Activated CD8-positive, alpha-beta memory T cell treated with anti-CD3 and anti-CD28 coated beads for 24 hours (primary cell): ENCODE data around the gene ABL2.
A peak's percentile ranks its signal among the peaks of the same experiment; 100 is the strongest.

ENCODE experiments used
- DNase-seq: peaks from one replicate; pipeline ENCODE4 v3.0.0-alpha.2; 2020

ABL2 gene

DNA sequence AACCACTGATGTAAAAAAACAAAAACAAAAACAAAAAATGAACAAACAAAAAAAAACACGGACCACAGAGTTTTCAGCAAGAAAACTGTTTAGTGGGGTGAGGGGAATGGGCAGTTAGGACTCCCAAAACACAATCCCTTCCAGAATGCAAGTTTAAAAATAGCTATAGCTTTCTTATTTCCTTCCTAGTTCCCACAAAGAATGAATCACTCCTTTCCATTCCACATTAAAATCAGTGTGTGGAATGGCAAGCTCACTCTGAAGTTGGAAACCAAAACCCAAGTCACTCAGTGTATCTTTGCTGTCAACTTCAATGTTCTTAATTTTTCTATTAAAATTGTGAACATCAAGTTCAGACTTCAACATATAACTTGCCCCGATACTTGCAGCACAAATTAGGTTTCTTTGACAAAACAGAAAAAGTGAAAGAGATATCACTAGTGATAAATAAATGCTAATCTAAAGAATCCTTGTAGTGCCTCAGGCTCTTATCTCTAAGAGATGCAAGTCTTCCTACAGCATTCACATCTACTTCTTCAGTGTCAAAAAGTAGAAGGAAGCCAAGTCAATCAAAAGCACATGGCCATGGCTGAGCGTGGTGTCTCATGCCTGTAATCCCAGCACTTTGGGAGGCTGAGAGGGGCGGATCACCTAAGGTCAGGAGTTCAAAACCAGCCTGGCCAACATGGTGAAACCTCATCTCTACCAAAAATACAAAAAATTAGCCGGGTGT is 102.1 kb downstream of the ABL2 start:
- DNase-seq, result no peak

GRCh38 chr1:179126338-179127060 is 103.0 kb downstream of the ABL2 start:
- no peak for DNase-seq

DNA sequence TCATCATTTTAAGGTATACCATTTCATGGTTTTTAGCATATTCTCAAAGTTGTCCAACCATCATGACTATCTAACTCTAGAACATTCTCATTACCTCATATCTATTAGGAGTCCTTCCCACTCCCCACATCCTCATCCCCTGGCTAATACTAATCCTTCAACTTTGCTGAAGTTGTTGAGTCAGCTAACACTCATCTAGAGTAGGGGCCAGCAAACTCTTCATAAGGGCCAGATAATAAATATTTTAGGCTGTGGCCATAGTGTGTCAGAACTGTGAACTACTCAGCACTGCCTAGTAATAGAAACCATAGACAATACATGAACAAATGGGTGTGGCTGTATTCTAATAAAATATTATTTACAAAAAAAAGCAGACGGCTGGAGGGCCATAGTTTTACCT is 104.6 kb downstream of the ABL2 start:
- no peak for DNase-seq

- DNase-seq, result no peak
Measured at GRCh38 chr1:179121159-179121938, 108.1 kb downstream of the ABL2 start.

DNA sequence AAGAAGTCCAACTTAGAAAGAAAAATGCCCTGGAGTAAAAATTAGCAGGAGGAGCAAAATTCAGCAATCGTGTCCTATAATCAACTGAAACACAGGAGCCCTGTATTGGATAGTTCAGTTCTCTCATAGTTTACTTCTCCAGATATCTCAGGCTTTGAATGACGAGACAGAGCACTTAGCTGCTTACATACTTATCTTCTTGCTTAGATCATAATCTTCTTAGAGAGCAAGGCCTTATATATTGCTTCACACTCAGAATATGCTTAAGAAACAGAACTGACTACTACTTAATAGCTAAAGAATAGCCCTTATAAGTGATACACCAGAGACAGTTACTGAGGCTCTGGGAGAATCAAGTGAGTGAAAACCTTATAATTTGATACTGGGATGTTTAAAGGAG is 108.7 kb downstream of the ABL2 start:
- no peak for DNase-seq

DNA sequence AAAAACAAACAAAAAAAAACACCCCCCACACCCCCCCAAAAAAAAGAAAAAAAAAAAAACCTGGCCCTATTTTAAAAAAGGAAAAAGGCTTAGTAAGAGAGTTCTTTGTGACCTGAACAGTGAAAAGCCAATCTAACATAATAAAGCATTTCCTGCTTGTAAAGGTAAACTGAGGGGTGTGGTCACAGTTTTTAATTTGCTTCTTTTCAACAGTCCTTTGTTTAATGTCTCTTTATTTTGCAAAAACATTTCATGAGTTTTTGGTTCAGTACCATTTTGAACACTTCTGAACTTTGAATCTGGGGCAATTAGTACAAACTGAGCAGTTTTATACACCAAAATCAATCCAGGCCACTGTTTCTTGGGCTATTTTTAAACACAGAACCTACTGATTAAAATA is 110.0 kb downstream of the ABL2 start:
- DNase-seq, result no peak

DNA sequence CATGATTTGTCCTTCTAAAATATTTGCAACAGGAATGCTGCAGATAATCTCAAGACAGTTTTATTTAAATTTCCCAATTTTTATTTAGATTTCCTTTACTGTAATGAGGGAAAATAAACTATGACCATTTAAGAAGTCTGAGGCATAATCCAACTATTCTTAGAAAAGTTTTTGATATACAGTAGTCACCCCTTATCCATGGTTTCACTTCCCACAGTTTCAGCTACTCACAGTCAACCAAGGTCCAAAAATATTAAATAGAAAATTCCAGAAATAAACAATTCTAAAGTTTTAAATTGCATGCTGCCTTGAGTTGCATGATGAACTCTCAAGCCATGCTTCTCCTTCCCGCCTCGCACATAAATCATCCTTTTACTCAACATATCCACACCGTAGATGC is 114.3 kb downstream of the ABL2 start:
- DNase-seq, result no peak

DNA sequence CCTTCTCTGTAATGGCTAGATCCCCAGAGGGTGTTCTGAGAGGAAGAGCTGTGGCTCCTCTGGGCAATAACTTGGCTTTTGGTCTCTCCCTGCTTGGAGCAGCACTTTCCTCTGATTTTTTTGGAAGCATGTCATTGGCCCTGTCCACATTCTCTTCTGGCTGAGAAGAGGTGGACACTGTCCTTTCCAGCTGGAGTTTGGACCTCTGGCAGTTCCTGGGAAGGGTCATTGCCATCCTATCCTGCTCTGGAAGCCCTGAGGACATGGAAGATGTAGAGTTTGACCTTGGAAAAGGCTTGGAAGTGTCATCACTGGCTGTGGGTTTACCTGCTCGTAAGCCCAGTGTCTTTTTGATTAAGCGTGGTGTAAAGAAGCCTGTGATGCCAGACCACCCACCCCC is 120.8 kb downstream of the ABL2 start:
- DNase-seq, result no peak

- no peak for DNase-seq
Measured at GRCh38 chr1:179107706-179108629, 121.5 kb downstream of the ABL2 start.

DNA sequence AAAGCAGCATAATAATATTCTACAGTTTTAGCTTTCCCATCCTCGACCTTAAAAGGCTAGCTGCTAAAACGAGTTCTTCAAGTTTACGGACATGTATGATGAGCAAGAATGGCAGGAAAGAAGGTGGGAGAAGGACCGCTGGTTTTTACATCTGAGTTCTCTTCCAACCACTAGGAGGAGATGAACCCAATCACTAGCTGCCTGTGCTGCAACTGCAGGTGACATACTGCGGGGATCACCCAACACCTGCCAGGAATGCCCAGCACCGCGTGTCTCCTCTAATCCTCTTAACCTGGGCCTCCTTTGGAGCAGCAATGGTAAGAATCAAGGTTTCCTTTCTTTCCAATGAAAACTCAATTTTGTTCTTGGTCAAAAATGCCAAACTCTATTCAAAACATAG is 124.1 kb downstream of the ABL2 start:
- DNase-seq, result peak; percentile 42

- peak; percentile 21 for DNase-seq
Measured at GRCh38 chr1:179104611-179105250, 124.7 kb downstream of the ABL2 start.

- DNase-seq, result no peak
Measured at GRCh38 chr1:179103999-179104398, 125.5 kb downstream of the ABL2 start.

DNA sequence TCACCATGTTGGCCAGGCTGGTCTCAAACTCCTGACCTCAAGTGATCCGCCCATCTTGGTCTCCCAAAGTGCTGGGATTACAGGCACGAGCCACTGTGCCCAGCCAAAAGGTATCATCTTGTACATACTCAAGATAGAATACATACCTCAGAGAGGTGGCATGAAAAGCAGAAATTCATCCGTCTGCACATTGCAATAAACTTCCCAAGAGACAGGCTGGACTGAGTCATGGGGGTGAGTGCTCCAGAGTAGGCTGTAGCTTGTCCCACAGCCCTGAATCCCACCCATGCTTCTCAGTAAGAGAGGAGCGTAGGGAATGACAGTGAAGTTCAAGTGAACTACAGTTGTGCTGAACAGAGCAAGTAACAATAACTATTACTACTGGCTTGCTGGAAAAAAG is 127.9 kb downstream of the ABL2 start:
- no peak for DNase-seq

DNA sequence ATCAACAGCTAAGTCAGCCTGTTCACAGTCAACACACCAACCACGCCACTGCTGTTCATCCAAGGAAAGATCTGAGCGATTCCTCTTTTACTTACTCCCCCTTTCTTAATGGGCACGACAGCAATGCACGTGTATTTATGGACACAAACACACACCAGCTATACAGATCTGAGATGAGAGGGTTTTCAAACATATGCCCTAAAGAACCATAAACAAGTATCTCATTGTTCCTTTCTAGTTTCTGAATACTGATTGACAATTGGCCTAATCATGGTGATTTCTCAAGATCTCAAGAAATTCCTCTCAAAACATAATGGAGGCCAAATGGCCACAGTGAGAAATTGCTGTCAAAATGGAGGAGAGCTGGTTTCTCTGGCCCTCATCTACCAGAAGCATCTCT is 129.6 kb downstream of the ABL2 start:
- no peak for DNase-seq

GRCh38 chr1:179095924-179096323 is 133.6 kb downstream of the ABL2 start:
- no peak for DNase-seq

DNA sequence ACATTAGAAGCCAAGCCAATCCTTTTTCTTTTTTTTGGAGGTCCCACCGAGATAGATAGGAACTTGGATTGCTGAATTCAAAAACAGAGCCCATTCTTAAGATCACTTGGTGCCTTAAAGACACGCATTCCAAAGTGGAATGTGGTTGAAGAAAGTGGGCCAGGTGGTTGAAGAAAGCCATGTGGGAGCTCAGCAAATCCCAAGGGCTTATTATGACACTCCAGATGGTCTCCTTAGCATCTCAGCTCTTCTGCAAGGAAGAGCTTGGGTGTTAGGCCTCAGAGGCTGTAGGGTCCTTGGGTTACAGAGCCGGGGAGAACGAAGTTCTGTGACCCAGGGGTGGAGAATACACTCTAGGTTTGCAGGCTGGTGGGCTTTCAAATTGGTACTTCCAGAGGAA is 134.1 kb downstream of the ABL2 start:
- no peak for DNase-seq

GRCh38 chr1:179094818-179095217 is 134.7 kb downstream of the ABL2 start:
- peak; percentile 33 for DNase-seq

DNA sequence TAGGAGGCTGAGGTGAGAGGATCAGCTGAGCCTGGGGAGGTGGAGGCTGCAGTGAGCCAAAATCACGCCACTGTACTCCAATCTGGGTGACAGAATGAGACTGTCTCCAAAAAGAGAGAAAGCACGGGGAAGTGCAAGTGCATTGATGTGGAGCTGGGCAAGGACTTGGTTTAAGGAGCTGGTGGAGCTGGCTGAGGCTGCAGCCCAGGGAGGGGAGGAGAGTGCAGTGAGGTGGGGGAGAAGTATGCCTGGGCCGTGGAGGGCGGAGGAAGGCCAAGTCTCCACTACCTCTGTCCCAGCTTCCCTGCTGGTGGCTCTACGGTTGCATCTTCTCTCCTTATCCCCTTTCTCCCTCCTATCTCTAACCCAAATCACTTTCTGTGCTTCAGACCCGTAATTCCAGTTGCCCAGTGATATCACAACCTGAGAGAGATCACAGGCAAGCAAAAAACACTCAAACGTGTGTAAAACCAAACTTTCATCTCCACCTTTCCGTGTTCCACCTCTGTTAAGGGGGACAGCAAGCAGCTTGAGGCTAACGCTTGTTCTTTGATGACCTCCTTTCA is 136.5 kb downstream of the ABL2 start:
- peak; percentile 41 for DNase-seq

- DNase-seq, result peak; percentile 37
Measured at GRCh38 chr1:179091691-179092165, 137.7 kb downstream of the ABL2 start.

DNA sequence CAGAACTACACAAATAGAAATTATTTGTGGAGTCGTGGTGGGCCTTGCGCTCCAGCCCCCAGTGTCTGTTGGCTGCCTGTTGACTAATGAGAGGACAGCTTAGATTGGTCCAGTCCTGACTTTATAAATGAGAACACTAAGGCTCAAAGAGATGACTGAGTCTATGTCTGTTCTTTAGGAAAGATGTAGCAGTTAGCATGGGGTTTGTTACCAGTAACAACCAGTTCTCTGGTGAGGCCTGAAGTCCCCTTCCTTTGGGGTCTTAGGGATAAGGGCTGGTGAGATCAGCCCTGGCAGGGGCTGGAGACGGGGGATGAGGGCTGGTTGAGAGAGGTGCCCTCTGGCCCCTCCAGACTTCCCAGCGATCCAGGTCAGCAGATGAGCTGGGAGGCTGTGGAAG is 138.6 kb downstream of the ABL2 start:
- DNase-seq, result no peak

GRCh38 chr1:179090522-179090921 is 139.0 kb downstream of the ABL2 start:
- DNase-seq, result no peak
